IPS DF 6.9 (cell line): ENCODE data around the gene TECPR1.

Source experiments
- DNase-seq: peaks from one replicate; pipeline ENCODE4 v3.0.0-alpha.2; 2013; ENCODE audit warnings: low read depth, low spot score
- H3K27ac ChIP-seq: one replicate; pipeline ENCODE4 v1.5.1; 2013; ENCODE audit warnings: low read length, control low read depth
- H3K27me3 ChIP-seq: 2 replicates; pipeline ENCODE4 v1.6.1; 2013; ENCODE audit warnings: mild to moderate bottlenecking, low read length; ENCODE audit not compliant: control insufficient read depth, insufficient read depth
- H3K36me3 ChIP-seq: 2 replicates; pipeline ENCODE4 v1.6.1; 2013; ENCODE audit warnings: low read length; ENCODE audit not compliant: control insufficient read depth, insufficient read depth
- H3K4me1 ChIP-seq: 2 replicates; pipeline ENCODE4 v1.6.1; 2013; ENCODE audit warnings: low read length; ENCODE audit not compliant: control insufficient read depth, insufficient read depth
- H3K4me3 ChIP-seq: 2 replicates; pipeline ENCODE4 v1.5.1; 2013; ENCODE audit warnings: mild to moderate bottlenecking, low read length
- H3K9me3 ChIP-seq: 2 replicates; pipeline ENCODE4 v1.6.1; 2013; ENCODE audit warnings: low read length, inconsistent platforms; ENCODE audit not compliant: control insufficient read depth, insufficient read depth
- WGBS: extraction: QIAGEN DNeasy Blood & Tissue Kit; methylation state at CpG from one replicate; pipeline ENCODE4 v1.1.7; 2013; ENCODE audit warnings: mixed read lengths, missing lambda C conversion rate; ENCODE audit not compliant: insufficient read length, insufficient coverage; 5-methylcytosine and 5-hydroxymethylcytosine counted together

The TECPR1 gene

GRCh38 chr7:98251601-98252424 is at the start of gene TECPR1:
Gene TECPR1, minus strand, starts transcription at chr7:98252232. Its CDS starts 6,086 bp downstream, at chr7:98246146.
- peak; percentile 92 for DNase-seq
- H3K36me3 ChIP-seq, result no peaks in the 10 kb centered on the region
- H3K27me3 ChIP-seq, result no peaks in the 10 kb centered on the region
- WGBS, result no CpG with 5 or more reads among the region's 69 CpGs
- no peaks in the 10 kb centered on the region; the same call in 1 of the 2 replicates for H3K9me3 ChIP-seq
- peaks cover 3% of the 10 kb centered on the region; the same call in 1 of the 2 replicates for H3K4me1 ChIP-seq
- peak within 1 kb of the TSS; percentile 90 for H3K4me3 ChIP-seq
- H3K27ac ChIP-seq, result no peak within 1 kb of the TSS

- WGBS, result no CpG with 5 or more reads among the region's 26 CpGs
- no peaks in the 10 kb centered on the region for H3K9me3 ChIP-seq
- no peaks in the 10 kb centered on the region for H3K27me3 ChIP-seq
- H3K4me3 ChIP-seq, result no peak overlapping the region
- H3K36me3 ChIP-seq, result peaks cover 18% of the 10 kb centered on the region
- H3K27ac ChIP-seq, result no peak overlapping the region
- H3K4me1 ChIP-seq, result no peaks in the 10 kb centered on the region
- DNase-seq, result no peak
Observed at GRCh38 chr7:98300595-98301372, 48.8 kb upstream of the TECPR1 start.

GRCh38 chr7:98297626-98298286 is 45.7 kb upstream of the TECPR1 start:
- peaks cover 21% of the 10 kb centered on the region for H3K36me3 ChIP-seq
- no peaks in the 10 kb centered on the region for H3K27me3 ChIP-seq
- no peak overlapping the region for H3K4me3 ChIP-seq
- no peak for DNase-seq
- no peaks in the 10 kb centered on the region for H3K9me3 ChIP-seq
- 0 out of 2 replicates have a peak, but pooled peaks cover 1% of the 10 kb centered on the region for H3K4me1 ChIP-seq
- no CpG with 5 or more reads among the region's 21 CpGs for WGBS
- no peak overlapping the region for H3K27ac ChIP-seq

- Histone ChIP-seq H3K36me3 (peaks cover 29% of the 10 kb centered on the region), H3K27ac (no peak overlapping the region), H3K4me3 (no peak overlapping the region), H3K27me3 (no peaks in the 10 kb centered on the region), H3K4me1 (0 out of 2 replicates have a peak, but pooled peaks cover 1% of the 10 kb centered on the region), H3K9me3 (no peaks in the 10 kb centered on the region)
- WGBS, result no CpG with 5 or more reads among the region's 12 CpGs
- DNase-seq, result no peak
Observed at GRCh38 chr7:98296833-98297232, 44.8 kb upstream of the TECPR1 start.

GRCh38 chr7:98295467-98296192 is 43.6 kb upstream of the TECPR1 start:
- Histone ChIP-seq H3K9me3 (no peaks in the 10 kb centered on the region), H3K27ac (no peak overlapping the region), H3K36me3 (peaks cover 26% of the 10 kb centered on the region), H3K4me1 (peaks cover 3% of the 10 kb centered on the region), H3K27me3 (no peaks in the 10 kb centered on the region), H3K4me3 (no peak overlapping the region)
- WGBS, result no CpG with 5 or more reads among the region's 19 CpGs
- DNase-seq, result no peak

- no peak overlapping the region for H3K4me3 ChIP-seq
- WGBS, result no CpG with 5 or more reads among the region's 14 CpGs
- no peaks in the 10 kb centered on the region for H3K27me3 ChIP-seq
- H3K9me3 ChIP-seq, result no peaks in the 10 kb centered on the region
- no peak overlapping the region for H3K27ac ChIP-seq
- H3K36me3 ChIP-seq, result peaks cover 19% of the 10 kb centered on the region
- peak; percentile 52 for DNase-seq
- peaks cover 3% of the 10 kb centered on the region for H3K4me1 ChIP-seq
Observed at GRCh38 chr7:98294798-98295382, 42.9 kb upstream of the TECPR1 start.

GRCh38 chr7:98294326-98294725 is 42.3 kb upstream of the TECPR1 start:
- no peak for DNase-seq
- H3K27ac ChIP-seq, result no peak overlapping the region
- H3K27me3 ChIP-seq, result no peaks in the 10 kb centered on the region
- peaks cover 19% of the 10 kb centered on the region; the same call in 1 of the 2 replicates for H3K36me3 ChIP-seq
- H3K4me1 ChIP-seq, result peaks cover 3% of the 10 kb centered on the region
- no peaks in the 10 kb centered on the region for H3K9me3 ChIP-seq
- no peak overlapping the region for H3K4me3 ChIP-seq
- WGBS, result no CpG with 5 or more reads among the region's 15 CpGs

- Histone ChIP-seq H3K27ac (no peak overlapping the region), H3K36me3 (peaks cover 19% of the 10 kb centered on the region; the same call in 1 of the 2 replicates), H3K4me1 (peaks cover 3% of the 10 kb centered on the region), H3K9me3 (no peaks in the 10 kb centered on the region), H3K4me3 (no peak overlapping the region), H3K27me3 (no peaks in the 10 kb centered on the region)
- no peak for DNase-seq
- WGBS, result no CpG with 5 or more reads among the region's 13 CpGs
Observed at GRCh38 chr7:98293746-98294145, 41.7 kb upstream of the TECPR1 start.

- Histone ChIP-seq H3K4me1 (peaks cover 3% of the 10 kb centered on the region), H3K27me3 (no peaks in the 10 kb centered on the region), H3K4me3 (no peak overlapping the region), H3K9me3 (no peaks in the 10 kb centered on the region), H3K27ac (no peak overlapping the region), H3K36me3 (peaks cover 19% of the 10 kb centered on the region; the same call in 1 of the 2 replicates)
- no peak for DNase-seq
- WGBS, result no CpG with 5 or more reads among the region's 17 CpGs
Observed at GRCh38 chr7:98293265-98293664, 41.2 kb upstream of the TECPR1 start.
